HG02798 (cell line): ENCODE results near the gene SECISBP2.
"Not testable (repeated sequence)": the region's sequence is repeated elsewhere in the genome, so short reads cannot be mapped to it uniquely, and the experiment has no call there.

Experiments
- ATAC-seq: cut with Tn5 transposase; IDR thresholded peaks from one replicate; pipeline ENCODE4 v1.9.1; 2021; ENCODE audit warnings: mild to moderate bottlenecking; ENCODE audit not compliant: unreplicated experiment, poor library complexity

Gene SECISBP2

GRCh38 chr9:89309608-89310474 is 8.5 kb upstream of the SECISBP2 start:
- no peak for ATAC-seq

- ATAC-seq, result peak; percentile 92
Observed at GRCh38 chr9:89310475-89311345, 7.6 kb upstream of the SECISBP2 start, which contains the start of gene CKS2. Gene CKS2 (plus strand): TSS chr9:89311195. CDS start chr9:89311293, 98 bp downstream.

GRCh38 chr9:89311346-89312221 is 6.7 kb upstream of the SECISBP2 start:
- no peak for ATAC-seq

- ATAC-seq, result no peak
Observed at GRCh38 chr9:89312222-89312571, 6.1 kb upstream of the SECISBP2 start.

- ATAC-seq, result no peak
Observed at GRCh38 chr9:89313842-89314241, 4.5 kb upstream of the SECISBP2 start.

- ATAC-seq, result no peak
Observed at GRCh38 chr9:89314955-89315354, 3.3 kb upstream of the SECISBP2 start.

- ATAC-seq, result no peak
Observed at GRCh38 chr9:89315482-89315881, 2.8 kb upstream of the SECISBP2 start.

GRCh38 chr9:89317282-89317681 is 1.0 kb upstream of the SECISBP2 start:
- no peak for ATAC-seq

GRCh38 chr9:89319015-89319905 is 960 bp downstream of the SECISBP2 start:
- no peak for ATAC-seq

- no peak for ATAC-seq
Observed at GRCh38 chr9:89323390-89323789, 5.1 kb downstream of the SECISBP2 start.

GRCh38 chr9:89325733-89326132 is 7.4 kb downstream of the SECISBP2 start:
- no peak for ATAC-seq

- no peak for ATAC-seq
Observed at GRCh38 chr9:89328064-89328463, 9.8 kb downstream of the SECISBP2 start.

- ATAC-seq, result no peak
Observed at GRCh38 chr9:89329917-89330316, 11.6 kb downstream of the SECISBP2 start.

- ATAC-seq, result no peak
Observed at GRCh38 chr9:89330513-89330912, 12.2 kb downstream of the SECISBP2 start.

- no peak for ATAC-seq
Observed at GRCh38 chr9:89339807-89340206, 21.5 kb downstream of the SECISBP2 start.

- peak; percentile 78 for ATAC-seq
Observed at GRCh38 chr9:89340332-89340731, 22.0 kb downstream of the SECISBP2 start.

GRCh38 chr9:89342213-89342612 is 23.9 kb downstream of the SECISBP2 start:
- ATAC-seq, result no peak

GRCh38 chr9:89342948-89343347 is 24.6 kb downstream of the SECISBP2 start:
- no peak for ATAC-seq

GRCh38 chr9:89343812-89344211 is 25.5 kb downstream of the SECISBP2 start:
- not testable (repeated sequence) for ATAC-seq
